GM20000 (cell line): Measurements from ENCODE around the gene SLC22A23.

Experiments
- DNase-seq: peaks from one replicate; pipeline ENCODE4 v3.0.0; 2012; ENCODE audit warnings: low spot score
- TF ChIP-seq, protein P1 (sequence below): IDR thresholded peaks from 2 replicates; pipeline ENCODE4 v1.5.1; 2012; ENCODE audit warnings: mild to moderate bottlenecking, control low read depth; ENCODE audit errors: extremely low read depth, missing control alignments

Gene SLC22A23

DNA sequence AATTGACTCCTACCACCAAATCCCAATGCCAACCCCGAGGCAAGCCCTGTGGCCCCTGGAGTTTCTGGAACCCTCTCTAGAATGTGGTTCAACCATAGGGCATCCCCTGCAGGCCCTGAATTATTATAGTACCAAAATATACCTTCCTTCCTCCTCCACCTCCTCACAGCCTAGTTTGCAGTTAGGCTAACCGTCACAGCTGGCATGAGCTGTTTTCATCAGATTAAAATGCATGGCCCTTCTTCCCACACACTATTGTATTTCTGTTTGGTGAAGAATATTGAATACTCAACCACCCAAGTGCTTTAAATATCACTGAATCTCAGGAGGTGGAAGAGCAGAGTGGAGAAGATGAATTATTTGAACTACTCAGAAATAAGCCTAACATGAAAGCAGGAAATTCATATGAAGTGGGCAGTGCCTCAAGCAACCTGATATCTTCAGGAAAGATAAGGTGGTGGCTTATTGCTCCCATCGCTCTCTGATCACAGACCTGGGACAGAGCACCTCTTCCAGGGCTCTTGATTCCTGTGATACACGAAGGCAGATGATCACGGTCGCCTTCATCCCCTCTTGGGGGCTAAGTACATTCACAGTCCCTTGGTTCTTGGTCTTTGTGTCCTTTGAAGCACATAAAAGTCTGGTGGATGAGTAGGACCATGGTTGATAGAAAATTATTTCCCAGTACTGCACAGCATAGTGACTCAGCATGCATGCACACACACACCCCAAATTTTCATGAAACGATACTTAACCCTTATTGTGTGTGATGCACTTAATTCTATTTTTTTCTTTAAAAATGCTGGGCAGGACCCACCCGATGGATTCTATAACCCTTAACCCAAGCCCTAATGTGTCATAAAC, 107.2 kb downstream of the SLC22A23 start:
- DNase-seq: no peak
- TF ChIP-seq, protein P1, sequence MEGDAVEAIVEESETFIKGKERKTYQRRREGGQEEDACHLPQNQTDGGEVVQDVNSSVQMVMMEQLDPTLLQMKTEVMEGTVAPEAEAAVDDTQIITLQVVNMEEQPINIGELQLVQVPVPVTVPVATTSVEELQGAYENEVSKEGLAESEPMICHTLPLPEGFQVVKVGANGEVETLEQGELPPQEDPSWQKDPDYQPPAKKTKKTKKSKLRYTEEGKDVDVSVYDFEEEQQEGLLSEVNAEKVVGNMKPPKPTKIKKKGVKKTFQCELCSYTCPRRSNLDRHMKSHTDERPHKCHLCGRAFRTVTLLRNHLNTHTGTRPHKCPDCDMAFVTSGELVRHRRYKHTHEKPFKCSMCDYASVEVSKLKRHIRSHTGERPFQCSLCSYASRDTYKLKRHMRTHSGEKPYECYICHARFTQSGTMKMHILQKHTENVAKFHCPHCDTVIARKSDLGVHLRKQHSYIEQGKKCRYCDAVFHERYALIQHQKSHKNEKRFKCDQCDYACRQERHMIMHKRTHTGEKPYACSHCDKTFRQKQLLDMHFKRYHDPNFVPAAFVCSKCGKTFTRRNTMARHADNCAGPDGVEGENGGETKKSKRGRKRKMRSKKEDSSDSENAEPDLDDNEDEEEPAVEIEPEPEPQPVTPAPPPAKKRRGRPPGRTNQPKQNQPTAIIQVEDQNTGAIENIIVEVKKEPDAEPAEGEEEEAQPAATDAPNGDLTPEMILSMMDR: no peak

GRCh38 chr6:3348821-3349220, 108.0 kb downstream of the SLC22A23 start:
- DNase-seq: no peak

GRCh38 chr6:3347826-3348225, 109.0 kb downstream of the SLC22A23 start:
- DNase-seq: no peak
- TF ChIP-seq, protein P1: no peak

More at GRCh38 chr6:3348821-3349220, 108.0 kb downstream of the SLC22A23 start:
- TF ChIP-seq, protein P1: no peak

DNA sequence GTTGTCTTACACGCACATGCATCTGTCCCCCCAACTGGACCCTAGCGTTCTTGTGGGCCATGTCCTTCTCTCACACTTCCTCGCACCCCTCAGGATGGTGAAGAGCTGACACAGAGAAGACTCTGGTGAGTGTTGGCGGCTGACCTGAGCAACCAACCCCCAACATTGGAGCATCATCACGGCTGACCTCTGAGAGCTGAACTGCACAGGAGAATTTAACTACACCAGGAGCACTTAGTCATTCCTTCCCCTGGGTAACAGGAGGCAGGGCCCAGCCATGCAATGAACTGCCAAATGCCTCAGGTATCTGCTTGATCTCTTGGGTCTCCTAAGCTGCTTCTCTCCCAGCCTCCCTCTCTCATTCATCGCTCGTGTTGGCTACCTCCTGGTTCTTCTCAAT, 109.6 kb downstream of the SLC22A23 start:
- no peak for DNase-seq
- TF ChIP-seq, protein P1: no peak

- no peak for DNase-seq
- TF ChIP-seq, protein P1: no peak
These were observed 110.4 kb downstream of the SLC22A23 start for GRCh38 chr6:3346476-3346875.

DNA sequence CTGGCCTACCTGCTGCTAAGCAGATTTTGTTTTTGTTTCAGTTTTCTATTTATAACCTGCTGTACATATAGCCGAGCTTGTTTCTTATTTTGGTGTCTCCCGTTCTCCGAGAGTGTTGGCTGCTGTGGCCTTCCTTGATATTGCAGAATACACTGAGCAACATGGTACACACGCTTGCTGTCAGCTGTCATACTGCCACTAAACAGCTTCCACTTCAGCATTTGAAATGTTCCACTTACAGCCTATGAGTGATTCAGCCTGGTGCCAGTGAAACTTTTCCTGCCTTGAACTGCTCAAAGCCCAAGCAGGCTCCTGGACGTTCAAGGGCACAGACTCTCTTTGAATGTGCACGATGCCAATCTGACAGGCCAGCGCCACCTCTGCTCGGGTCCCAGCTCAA, 111.0 kb downstream of the SLC22A23 start:
- TF ChIP-seq, protein P1: no peak

DNA sequence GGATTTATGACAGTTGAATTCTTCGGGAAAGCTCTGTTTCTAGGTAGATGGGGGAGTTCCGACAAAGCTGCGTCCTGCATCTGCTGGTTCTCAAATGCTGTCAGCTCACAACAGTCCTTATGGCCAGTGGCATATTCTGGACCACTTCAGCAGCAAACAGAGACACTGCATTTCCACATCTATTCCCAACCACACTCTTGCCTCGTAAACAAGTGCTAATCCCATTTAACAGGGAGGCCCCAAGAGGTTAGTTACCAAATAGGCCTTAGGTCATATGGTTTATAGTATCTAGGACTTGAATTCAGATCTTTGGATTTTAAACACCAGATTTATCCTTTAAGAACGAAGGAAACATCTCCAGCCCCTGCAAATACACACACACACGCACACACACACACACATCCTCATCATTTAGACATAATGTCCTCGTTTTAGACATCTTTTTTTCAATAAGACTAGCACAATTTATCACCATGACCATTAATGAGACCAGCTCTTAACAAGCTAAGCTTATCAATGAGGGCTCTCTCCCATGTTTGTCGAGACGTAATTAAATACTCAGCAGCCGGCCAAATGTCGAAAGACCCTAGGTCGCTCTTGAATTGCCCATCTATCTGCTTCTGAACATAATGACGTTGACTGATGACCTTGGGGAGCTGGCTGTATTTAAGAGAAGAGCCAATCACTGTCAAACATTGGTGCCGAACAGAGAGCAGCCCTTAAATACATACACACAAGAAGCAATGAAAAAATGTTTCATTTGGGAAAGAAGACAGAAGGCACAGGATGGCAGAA, 113.6 kb downstream of the SLC22A23 start:
- DNase-seq: no peak
- TF ChIP-seq, protein P1: no peak

More for the DNA sequence above, 111.0 kb downstream of the SLC22A23 start:
- DNase-seq: no peak
